ENCODE measurements around the gene HHATL.

Gene HHATL

GRCh38 chr3:42704136-42704841 lies 1.7 kb upstream of the HHATL start:
- H3K4me3 ChIP-seq (ENCODE audit: low read depth, low read length): no peak overlapping the region
- no peaks in the 10 kb centered on the region; the same call in 1 of the 2 replicates for H3K27me3 ChIP-seq (ENCODE audit: insufficient read depth, low read length)
- no peak overlapping the region for H2AFZ ChIP-seq (ENCODE audit: low read length, unreplicated experiment)
- no peaks in the 10 kb centered on the region for H3K79me2 ChIP-seq (ENCODE audit: control insufficient read depth, insufficient read depth, low read length, unreplicated experiment)
- no peak overlapping the region for H3K27ac ChIP-seq (ENCODE audit: low read depth, low read length)
- no peaks in the 10 kb centered on the region for H3K36me3 ChIP-seq (ENCODE audit: insufficient read depth, low read length)
- H3K4me1 ChIP-seq (ENCODE audit: control insufficient read depth, insufficient read depth, low read length, unreplicated experiment): no peaks in the 10 kb centered on the region

GRCh38 chr3:42703695-42704025 lies 1.1 kb upstream of the HHATL start:
- no peak overlapping the region for H2AFZ ChIP-seq (ENCODE audit: low read length, unreplicated experiment)
- H3K4me3 ChIP-seq (ENCODE audit: low read depth, low read length): no peak overlapping the region
- no peaks in the 10 kb centered on the region for H3K36me3 ChIP-seq (ENCODE audit: insufficient read depth, low read length)
- no peaks in the 10 kb centered on the region for H3K4me1 ChIP-seq (ENCODE audit: control insufficient read depth, insufficient read depth, low read length, unreplicated experiment)
- H3K79me2 ChIP-seq (ENCODE audit: control insufficient read depth, insufficient read depth, low read length, unreplicated experiment): no peaks in the 10 kb centered on the region
- no peak overlapping the region for H3K27ac ChIP-seq (ENCODE audit: low read depth, low read length)
- H3K27me3 ChIP-seq (ENCODE audit: insufficient read depth, low read length): no peaks in the 10 kb centered on the region; the same call in 1 of the 2 replicates

GRCh38 chr3:42702982-42703694 lies 540 bp upstream of the HHATL start:
- Histone ChIP-seq H3K79me2 (ENCODE audit: control insufficient read depth, insufficient read depth, low read length, unreplicated experiment) (no peaks in the 10 kb centered on the region), H2AFZ (ENCODE audit: low read length, unreplicated experiment) (no peak overlapping the region), H3K36me3 (ENCODE audit: insufficient read depth, low read length) (no peaks in the 10 kb centered on the region), H3K27ac (ENCODE audit: low read depth, low read length) (no peak overlapping the region), H3K27me3 (ENCODE audit: insufficient read depth, low read length) (no peaks in the 10 kb centered on the region; the same call in 1 of the 2 replicates), H3K4me1 (ENCODE audit: control insufficient read depth, insufficient read depth, low read length, unreplicated experiment) (no peaks in the 10 kb centered on the region), H3K4me3 (ENCODE audit: low read depth, low read length) (no peak overlapping the region)

DNA sequence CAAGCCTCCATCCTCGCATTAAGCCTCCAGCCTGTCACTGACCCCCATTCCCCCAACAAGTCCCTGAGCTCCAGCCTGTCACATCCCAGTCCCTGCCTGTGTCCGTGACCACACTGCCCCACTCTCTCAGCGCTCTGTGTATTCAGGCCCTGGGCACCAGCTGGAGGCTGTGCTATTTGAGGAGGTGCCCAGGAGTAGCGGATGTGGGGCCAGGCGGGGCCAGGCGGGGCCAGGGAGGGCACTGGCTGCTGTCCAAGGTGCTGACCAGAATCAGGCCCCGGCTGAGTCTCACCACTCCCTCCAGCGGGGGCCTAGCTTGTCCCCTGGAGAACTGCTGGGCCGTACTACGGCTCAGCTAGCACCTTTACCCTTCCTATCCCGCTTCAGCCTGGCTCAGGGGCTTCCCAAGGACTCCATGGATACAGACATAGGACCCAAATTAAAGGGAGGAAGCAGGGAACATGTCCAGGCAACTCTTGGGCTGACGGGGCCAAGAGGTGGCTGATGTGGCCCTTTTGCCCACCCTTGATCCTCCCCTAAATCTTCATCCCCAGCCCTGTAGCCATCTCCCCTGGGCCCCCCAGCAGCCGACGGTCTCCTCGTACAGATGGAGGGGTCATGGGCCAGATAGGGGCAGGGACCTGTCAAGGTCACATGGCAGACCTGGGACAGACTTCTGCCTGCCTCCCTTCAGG lies 1.1 kb downstream of the HHATL start:
- H3K27me3 ChIP-seq (ENCODE audit: insufficient read depth, low read length): peaks cover 3% of the 10 kb centered on the region
- H3K36me3 ChIP-seq (ENCODE audit: insufficient read depth, low read length): no peaks in the 10 kb centered on the region
- no peaks in the 10 kb centered on the region for H3K4me1 ChIP-seq (ENCODE audit: control insufficient read depth, insufficient read depth, low read length, unreplicated experiment)
- no peaks in the 10 kb centered on the region for H3K79me2 ChIP-seq (ENCODE audit: control insufficient read depth, insufficient read depth, low read length, unreplicated experiment)
- H3K27ac ChIP-seq (ENCODE audit: low read depth, low read length): no peak overlapping the region
- H2AFZ ChIP-seq (ENCODE audit: low read length, unreplicated experiment): no peak overlapping the region
- H3K4me3 ChIP-seq (ENCODE audit: low read depth, low read length): no peak overlapping the region

- H3K79me2 ChIP-seq (ENCODE audit: control insufficient read depth, insufficient read depth, low read length, unreplicated experiment): no peaks in the 10 kb centered on the region
- no peak overlapping the region for H3K27ac ChIP-seq (ENCODE audit: low read depth, low read length)
- H3K4me3 ChIP-seq (ENCODE audit: low read depth, low read length): no peak overlapping the region
- no peaks in the 10 kb centered on the region for H3K4me1 ChIP-seq (ENCODE audit: control insufficient read depth, insufficient read depth, low read length, unreplicated experiment)
- no peak overlapping the region for H2AFZ ChIP-seq (ENCODE audit: low read length, unreplicated experiment)
- H3K27me3 ChIP-seq (ENCODE audit: insufficient read depth, low read length): peaks cover 12% of the 10 kb centered on the region
- H3K36me3 ChIP-seq (ENCODE audit: insufficient read depth, low read length): no peaks in the 10 kb centered on the region
Observed at GRCh38 chr3:42700366-42701288, 2.0 kb downstream of the HHATL start.

GRCh38 chr3:42699511-42699971 lies 3.1 kb downstream of the HHATL start:
- Histone ChIP-seq H3K27me3 (ENCODE audit: insufficient read depth, low read length) (peaks cover 13% of the 10 kb centered on the region), H2AFZ (ENCODE audit: low read length, unreplicated experiment) (no peak overlapping the region), H3K4me1 (ENCODE audit: control insufficient read depth, insufficient read depth, low read length, unreplicated experiment) (no peaks in the 10 kb centered on the region), H3K4me3 (ENCODE audit: low read depth, low read length) (no peak overlapping the region), H3K79me2 (ENCODE audit: control insufficient read depth, insufficient read depth, low read length, unreplicated experiment) (no peaks in the 10 kb centered on the region), H3K36me3 (ENCODE audit: insufficient read depth, low read length) (no peaks in the 10 kb centered on the region), H3K27ac (ENCODE audit: low read depth, low read length) (no peak overlapping the region)

- H3K4me3 ChIP-seq (ENCODE audit: low read depth, low read length): no peak overlapping the region
- H2AFZ ChIP-seq (ENCODE audit: low read length, unreplicated experiment): no peak overlapping the region
- H3K27me3 ChIP-seq (ENCODE audit: insufficient read depth, low read length): peaks cover 13% of the 10 kb centered on the region
- H3K79me2 ChIP-seq (ENCODE audit: control insufficient read depth, insufficient read depth, low read length, unreplicated experiment): no peaks in the 10 kb centered on the region
- no peaks in the 10 kb centered on the region for H3K4me1 ChIP-seq (ENCODE audit: control insufficient read depth, insufficient read depth, low read length, unreplicated experiment)
- H3K27ac ChIP-seq (ENCODE audit: low read depth, low read length): no peak overlapping the region
- no peaks in the 10 kb centered on the region for H3K36me3 ChIP-seq (ENCODE audit: insufficient read depth, low read length)
Observed at GRCh38 chr3:42698911-42699230, 3.7 kb downstream of the HHATL start.

- Histone ChIP-seq H3K36me3 (ENCODE audit: insufficient read depth, low read length) (no peaks in the 10 kb centered on the region), H2AFZ (ENCODE audit: low read length, unreplicated experiment) (no peak overlapping the region), H3K79me2 (ENCODE audit: control insufficient read depth, insufficient read depth, low read length, unreplicated experiment) (no peaks in the 10 kb centered on the region), H3K4me1 (ENCODE audit: control insufficient read depth, insufficient read depth, low read length, unreplicated experiment) (no peaks in the 10 kb centered on the region), H3K27ac (ENCODE audit: low read depth, low read length) (no peak overlapping the region), H3K27me3 (ENCODE audit: insufficient read depth, low read length) (peaks cover 13% of the 10 kb centered on the region), H3K4me3 (ENCODE audit: low read depth, low read length) (no peak overlapping the region)
Observed at GRCh38 chr3:42698216-42698910, 4.2 kb downstream of the HHATL start.

- H2AFZ ChIP-seq (ENCODE audit: low read length, unreplicated experiment): no peak overlapping the region
- H3K36me3 ChIP-seq (ENCODE audit: insufficient read depth, low read length): no peaks in the 10 kb centered on the region
- no peak overlapping the region for H3K4me3 ChIP-seq (ENCODE audit: low read depth, low read length)
- no peaks in the 10 kb centered on the region for H3K4me1 ChIP-seq (ENCODE audit: control insufficient read depth, insufficient read depth, low read length, unreplicated experiment)
- H3K27me3 ChIP-seq (ENCODE audit: insufficient read depth, low read length): peaks cover 13% of the 10 kb centered on the region
- no peak overlapping the region for H3K27ac ChIP-seq (ENCODE audit: low read depth, low read length)
- no peaks in the 10 kb centered on the region for H3K79me2 ChIP-seq (ENCODE audit: control insufficient read depth, insufficient read depth, low read length, unreplicated experiment)
Observed at GRCh38 chr3:42697289-42698051, 5.1 kb downstream of the HHATL start.
